Naive B cell (primary cell): Measurements from ENCODE around the gene CCL2. TPM values are rescaled to one million over a fixed set of nuclear protein-coding genes. Genes with fewer than 3 reads are reported as not detected.

Experiments
- ATAC-seq, 2 donors: fragments of 150-1000 bp; cut with Tn5 transposase; 2 replicates each; pipeline ENCODE4 v1.10.0; 2021; ENCODE audit warnings: low read depth in 2 of 2, mild to moderate bottlenecking in 2 of 2, moderate library complexity in 2 of 2
- DNase-seq: peaks from one replicate; pipeline ENCODE4 v3.0.0; 2022
- H3K27ac Mint-ChIP-seq, 6 donors: one replicate each; pipeline ENCODE4 v1.8.0; 2020 to 2022; ENCODE audit warnings: mild to moderate bottlenecking in 6 of 6, mixed read lengths in 6 of 6, moderate library complexity in 5 of 6, inconsistent platforms in 2 of 6
- H3K27me3 Mint-ChIP-seq, 3 donors: one replicate each; pipeline ENCODE4 v1.8.0; 2021 to 2022; ENCODE audit warnings: mixed read lengths in 3 of 3, mild to moderate bottlenecking in 1 of 3
- H3K36me3 Mint-ChIP-seq, 2 donors: one replicate each; pipeline ENCODE4 v1.8.0; 2020 to 2022; ENCODE audit warnings: mixed read lengths in 2 of 2, inconsistent platforms in 1 of 2, mild to moderate bottlenecking in 1 of 2
- H3K4me1 Mint-ChIP-seq, 3 donors: one replicate each; pipeline ENCODE4 v1.8.0; 2020 to 2022; ENCODE audit warnings: mixed read lengths in 3 of 3, inconsistent platforms in 1 of 3, mild to moderate bottlenecking in 1 of 3, moderate library complexity in 1 of 3
- H3K4me3 Mint-ChIP-seq, 8 donors: one replicate each; pipeline ENCODE4 v1.8.0; 2020 to 2022; ENCODE audit warnings: mild to moderate bottlenecking in 8 of 8, mixed read lengths in 8 of 8, moderate library complexity in 8 of 8, inconsistent platforms in 2 of 8
- H3K9me3 Mint-ChIP-seq, 7 donors: one replicate each; pipeline ENCODE4 v1.8.0; 2020 to 2022; ENCODE audit warnings: mixed read lengths in 7 of 7, mild to moderate bottlenecking in 5 of 7, inconsistent platforms in 2 of 7, moderate library complexity in 1 of 7
- polyA plus RNA-seq, 6 donors: library from polyadenylated mRNA; unstranded; fragments of 300-500 nt; fragmentation: Illumina TruSeq; gene quantifications; one replicate each; pipeline ENCODE4 v1.2.3, GENCODE V29; 2021; ENCODE audit warnings: low read depth in 6 of 6

Gene CCL2
- polyA plus RNA-seq, 6 donors from 2014 or later: not detected

GRCh38 chr17:34291721-34292348 lies 36.8 kb downstream of the CCL2 start:
- no peak overlapping the region for H3K27ac Mint-ChIP-seq
- no peaks in the 10 kb centered on the region for H3K4me1 Mint-ChIP-seq
- H3K27me3 Mint-ChIP-seq: peaks cover 34 to 41% (median 40%) of the 10 kb centered on the region in 3 donors
- DNase-seq (no peak), ATAC-seq (no peak)
- peaks cover 0 to 3% (median 0%) of the 10 kb centered on the region in 7 donors for H3K9me3 Mint-ChIP-seq
- no peaks in the 10 kb centered on the region for H3K36me3 Mint-ChIP-seq
- H3K4me3 Mint-ChIP-seq: no peak overlapping the region

DNA sequence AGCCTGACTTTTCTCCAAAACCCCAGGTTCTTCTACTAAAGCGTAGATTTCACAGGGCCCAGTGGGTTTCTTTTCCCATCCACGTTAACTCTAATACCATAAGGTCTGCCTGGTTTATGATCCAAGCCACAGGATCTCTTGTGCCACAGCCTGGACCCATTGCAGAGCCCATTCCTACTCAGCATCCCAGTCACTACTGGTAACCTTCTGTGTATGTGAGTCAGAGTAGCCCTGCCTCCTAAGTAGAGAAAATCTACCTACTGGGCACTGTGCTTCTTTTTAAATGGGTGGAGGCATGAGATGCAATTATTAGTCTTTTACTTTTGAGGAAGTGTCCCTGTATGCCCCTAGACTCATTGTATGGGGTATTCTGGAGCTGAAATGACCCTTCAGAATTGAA lies 43.9 kb downstream of the CCL2 start:
- peak overlapping the region in 1 of 8 donors; percentile 40 for H3K4me3 Mint-ChIP-seq
- peaks cover 23 to 39% (median 34%) of the 10 kb centered on the region in 3 donors for H3K27me3 Mint-ChIP-seq
- H3K36me3 Mint-ChIP-seq: peaks cover 0 to 3% of the 10 kb centered on the region in 2 donors
- ATAC-seq (no peak), DNase-seq (no peak)
- peaks cover 5 to 13% (median 13%) of the 10 kb centered on the region in 3 donors for H3K4me1 Mint-ChIP-seq
- H3K9me3 Mint-ChIP-seq: peaks cover 0 to 6% (median 2%) of the 10 kb centered on the region in 7 donors
- no peak overlapping the region for H3K27ac Mint-ChIP-seq

DNA sequence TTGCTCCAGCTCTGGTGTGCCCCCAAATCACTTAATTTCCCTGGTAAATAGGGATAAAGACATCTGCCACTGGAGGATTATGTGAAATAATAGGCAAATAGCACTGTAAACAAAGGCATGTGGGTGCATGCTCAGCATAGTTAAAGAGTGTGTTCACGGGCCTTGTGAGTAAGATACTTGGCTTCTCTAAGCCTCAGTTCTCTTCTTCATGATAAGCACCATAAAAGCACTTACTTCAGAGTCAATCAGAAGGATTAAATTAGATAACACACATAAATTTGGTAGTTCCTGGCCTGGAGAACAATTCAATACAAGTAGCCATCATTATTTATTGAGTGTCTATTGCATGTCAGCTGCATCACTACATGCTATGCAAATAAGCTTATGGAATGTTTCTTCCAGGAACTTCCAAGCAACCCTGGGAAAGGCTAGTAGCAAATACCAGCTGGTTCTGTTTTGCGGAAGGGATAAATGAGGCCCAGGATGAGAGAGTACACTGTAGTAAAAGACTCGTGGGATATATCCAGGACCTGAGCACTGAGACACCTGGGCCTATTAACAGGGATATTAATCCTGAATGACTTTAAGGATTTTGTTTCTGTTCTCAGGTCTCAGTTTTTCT lies 45.0 kb downstream of the CCL2 start:
- Mint-ChIP-seq H3K27ac (no peak overlapping the region), H3K27me3 (peaks cover 31 to 48% (median 42%) of the 10 kb centered on the region in 3 donors), H3K9me3 (peaks cover 0 to 6% (median 2%) of the 10 kb centered on the region in 7 donors), H3K4me1 (peaks cover 5 to 13% (median 13%) of the 10 kb centered on the region in 3 donors), H3K36me3 (peaks cover 0 to 3% of the 10 kb centered on the region in 2 donors), H3K4me3 (no peak overlapping the region)
- ATAC-seq (no peak), DNase-seq (no peak)

DNA sequence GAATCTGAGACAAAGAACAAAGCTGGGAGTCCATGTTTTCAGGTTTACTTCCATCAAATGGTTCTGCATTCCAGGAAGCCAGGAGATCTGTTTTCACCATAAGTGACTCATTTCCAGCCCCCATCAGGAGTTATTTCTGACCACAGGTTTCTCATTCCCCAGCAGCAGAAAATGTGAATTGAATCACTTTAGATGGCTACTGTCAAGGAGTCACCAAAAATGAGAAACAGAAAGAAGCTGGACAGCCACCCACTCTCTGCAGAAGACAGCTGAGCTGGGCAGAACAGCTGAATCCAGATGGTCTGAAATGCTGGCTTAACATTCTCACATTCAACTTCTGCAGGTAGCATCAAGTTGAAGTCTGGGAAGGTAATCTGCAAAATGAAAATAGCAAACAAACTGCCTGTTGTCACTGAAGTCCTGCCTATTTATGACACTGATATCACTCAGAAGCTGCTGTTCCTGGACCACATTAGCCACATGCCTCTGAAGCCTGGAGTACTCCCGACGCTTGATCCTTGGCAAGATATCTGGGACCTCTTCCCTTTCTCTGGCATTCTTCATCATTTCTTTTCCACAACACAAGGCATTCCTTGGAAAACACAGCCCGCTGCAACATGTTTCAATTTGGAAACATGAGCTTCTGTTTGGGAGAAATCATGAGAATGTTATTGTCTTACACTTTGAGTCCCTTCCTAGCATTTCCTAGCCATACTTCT lies 45.7 kb downstream of the CCL2 start:
- Mint-ChIP-seq H3K9me3 (peaks cover 0 to 6% (median 2%) of the 10 kb centered on the region in 7 donors), H3K4me3 (no peak overlapping the region), H3K27ac (no peak overlapping the region), H3K36me3 (peaks cover 0 to 3% of the 10 kb centered on the region in 2 donors), H3K4me1 (peaks cover 5 to 13% (median 13%) of the 10 kb centered on the region in 3 donors), H3K27me3 (peaks cover 31 to 50% (median 44%) of the 10 kb centered on the region in 3 donors)
- DNase-seq (no peak), ATAC-seq (no peak)

GRCh38 chr17:34301986-34302385 lies 46.9 kb downstream of the CCL2 start:
- Mint-ChIP-seq H3K27ac (no peak overlapping the region), H3K9me3 (peaks cover 0 to 6% (median 0%) of the 10 kb centered on the region in 7 donors), H3K4me1 (peaks cover 5 to 13% (median 13%) of the 10 kb centered on the region in 3 donors), H3K4me3 (no peak overlapping the region), H3K27me3 (peaks cover 36 to 50% (median 50%) of the 10 kb centered on the region in 3 donors), H3K36me3 (peaks cover 0 to 3% of the 10 kb centered on the region in 2 donors)
- ATAC-seq: no peak
- no peak for DNase-seq

- Mint-ChIP-seq H3K4me1 (peaks cover 5 to 13% (median 13%) of the 10 kb centered on the region in 3 donors), H3K4me3 (no peak overlapping the region), H3K36me3 (peaks cover 0 to 3% of the 10 kb centered on the region in 2 donors), H3K27me3 (peaks cover 42 to 56% (median 51%) of the 10 kb centered on the region in 3 donors), H3K9me3 (peaks cover 0 to 6% (median 0%) of the 10 kb centered on the region in 7 donors), H3K27ac (no peak overlapping the region)
- ATAC-seq (no peak), DNase-seq (no peak)
These were observed 47.6 kb downstream of the CCL2 start for GRCh38 chr17:34302636-34303035.

GRCh38 chr17:34303606-34304005 lies 48.5 kb downstream of the CCL2 start:
- Mint-ChIP-seq H3K4me3 (no peak overlapping the region), H3K9me3 (peaks cover 0 to 4% (median 0%) of the 10 kb centered on the region in 7 donors), H3K27me3 (peaks cover 42 to 56% (median 49%) of the 10 kb centered on the region in 3 donors), H3K36me3 (peaks cover 0 to 3% of the 10 kb centered on the region in 2 donors), H3K27ac (no peak overlapping the region), H3K4me1 (peaks cover 5 to 13% (median 13%) of the 10 kb centered on the region in 3 donors)
- DNase-seq (no peak), ATAC-seq (no peak)

DNA sequence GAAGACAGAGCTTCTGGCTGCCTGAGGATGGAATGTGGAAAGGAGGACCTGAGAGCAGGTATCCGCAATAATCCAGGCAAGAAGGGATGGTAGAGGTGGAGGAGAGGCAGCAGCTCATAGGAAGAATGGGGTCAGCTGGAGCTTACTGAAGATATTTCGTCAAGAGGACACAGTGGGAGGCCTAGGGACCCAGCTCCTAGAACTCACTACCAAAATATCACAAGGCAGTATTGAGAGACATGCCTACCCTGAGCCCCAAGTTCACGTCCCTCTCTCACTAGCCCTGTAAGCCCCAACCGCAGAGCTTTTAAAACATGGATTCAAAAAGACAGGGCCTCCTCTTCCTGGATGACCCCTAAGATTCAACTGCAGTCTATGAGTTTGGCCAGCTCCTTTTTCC lies 50.0 kb downstream of the CCL2 start:
- no peak overlapping the region for H3K27ac Mint-ChIP-seq
- peaks cover 35 to 52% (median 41%) of the 10 kb centered on the region in 3 donors for H3K27me3 Mint-ChIP-seq
- H3K4me1 Mint-ChIP-seq: peaks cover under 1 to 5% (median 2%) of the 10 kb centered on the region in 3 donors
- no peak overlapping the region for H3K4me3 Mint-ChIP-seq
- no peak for DNase-seq
- no peak for ATAC-seq
- peaks cover 0 to 3% of the 10 kb centered on the region in 2 donors for H3K36me3 Mint-ChIP-seq
- H3K9me3 Mint-ChIP-seq: no peaks in the 10 kb centered on the region

DNA sequence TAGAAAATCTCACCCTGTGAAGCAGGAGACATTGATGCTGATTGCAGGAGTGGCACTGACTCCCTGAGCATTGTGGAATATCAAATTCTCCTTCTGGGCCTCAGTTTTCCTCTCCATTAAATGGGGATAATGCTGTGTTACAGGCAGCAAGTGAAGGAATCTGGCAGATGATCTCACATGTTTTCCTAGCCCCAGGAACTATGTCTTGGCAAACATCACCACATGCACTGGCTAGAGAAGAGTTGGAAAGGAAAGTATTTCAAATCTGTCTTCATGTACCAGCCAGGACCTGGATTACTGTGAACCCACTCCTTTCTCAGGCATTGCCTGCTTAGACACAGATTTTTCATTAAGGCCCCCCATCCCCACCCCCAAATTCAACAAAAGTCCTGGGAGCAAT lies 50.5 kb downstream of the CCL2 start:
- Mint-ChIP-seq H3K36me3 (peaks cover 0 to 3% of the 10 kb centered on the region in 2 donors), H3K4me3 (no peak overlapping the region), H3K9me3 (no peaks in the 10 kb centered on the region), H3K27ac (no peak overlapping the region), H3K4me1 (peaks cover 0 to 3% (median 0%) of the 10 kb centered on the region in 3 donors), H3K27me3 (peaks cover 37 to 53% (median 46%) of the 10 kb centered on the region in 3 donors)
- ATAC-seq: no peak
- DNase-seq: no peak

DNA sequence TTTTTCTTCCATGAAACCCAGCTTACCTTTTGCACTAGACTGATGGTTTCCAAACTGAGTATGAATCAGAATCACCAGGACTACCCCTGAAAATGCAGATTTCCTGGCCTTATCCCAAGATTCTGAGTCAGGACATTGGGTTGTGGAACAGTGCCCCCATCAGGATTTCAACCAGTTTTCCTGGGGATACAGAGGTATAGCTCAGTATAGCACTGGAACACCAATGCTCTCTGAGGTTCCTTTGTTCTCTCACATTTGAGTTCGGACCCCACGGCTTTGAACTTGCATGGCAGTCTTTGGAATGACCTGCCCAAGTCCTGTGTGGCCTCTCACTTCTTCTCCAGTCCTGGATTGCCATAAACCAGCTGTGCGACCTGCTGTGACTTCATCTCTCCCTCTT lies 51.4 kb downstream of the CCL2 start:
- Mint-ChIP-seq H3K4me3 (no peak overlapping the region), H3K36me3 (no peaks in the 10 kb centered on the region), H3K4me1 (no peaks in the 10 kb centered on the region), H3K27ac (no peak overlapping the region), H3K9me3 (no peaks in the 10 kb centered on the region), H3K27me3 (peaks cover 34 to 48% (median 42%) of the 10 kb centered on the region in 3 donors)
- ATAC-seq: no peak
- no peak for DNase-seq

Other genes starting within 250 kb of the CCL2 start
- gene CCL7, start 14.9 kb downstream of the CCL2 start, polyA plus RNA-seq: not detected
- not detected for gene CCL11, start 30.5 kb downstream of the CCL2 start, polyA plus RNA-seq
- gene CCL8, start 64.2 kb downstream of the CCL2 start, polyA plus RNA-seq: not detected
- gene CCL13, start 101.2 kb downstream of the CCL2 start, polyA plus RNA-seq: not detected
- gene CCL1, start 107.9 kb downstream of the CCL2 start, polyA plus RNA-seq: not detected